Loucy (cell line): Measurements from ENCODE around the gene REPS2.

ENCODE experiments used
- CTCF ChIP-seq: fragments of 200-600 bp; sonication (generic); conservative IDR thresholded peaks from 2 replicates; pipeline ENCODE4 v1.5.1; 2014; ENCODE audit warnings: mild to moderate bottlenecking, antibody characterized with exemption, low read length
- EZH2phosphoT487 ChIP-seq: fragments of 200-600 bp; IDR thresholded peaks from 2 replicates; pipeline ENCODE4 v1.6.1; 2018; ENCODE audit warnings: antibody characterized with exemption, mild to moderate bottlenecking, moderate library complexity, borderline replicate concordance

GRCh38 chrX:17182317-17182716 is 235.9 kb downstream of the REPS2 start:
- TF ChIP-seq CTCF (no peak), EZH2phosphoT487 (no peak)
